Ramos (cell line): Measurements from ENCODE around the gene TTLL10.
"Not testable (repeated sequence)": the region's sequence is repeated elsewhere in the genome, so short reads cannot be mapped to it uniquely, and the experiment has no call there.

Experiments used
- in situ Hi-C: fragments of 300-500 bp; cut with MboI; formaldehyde crosslinking; loops from one replicate; pipeline ENCODE4 v1.14.3; 2022; ENCODE audit warnings: low sequenced_read_pairs; ENCODE audit not compliant: unreplicated experiment

Gene TTLL10

GRCh38 chr1:1168451-1169411, 4.9 kb upstream of the TTLL10 start:
- in situ Hi-C loops: no loop called here

GRCh38 chr1:1169429-1170214, 4.1 kb upstream of the TTLL10 start:
- in situ Hi-C loops: no loop called here

- in situ Hi-C loops: no loop called here
These were observed 3.2 kb upstream of the TTLL10 start for GRCh38 chr1:1170215-1171091.

DNA sequence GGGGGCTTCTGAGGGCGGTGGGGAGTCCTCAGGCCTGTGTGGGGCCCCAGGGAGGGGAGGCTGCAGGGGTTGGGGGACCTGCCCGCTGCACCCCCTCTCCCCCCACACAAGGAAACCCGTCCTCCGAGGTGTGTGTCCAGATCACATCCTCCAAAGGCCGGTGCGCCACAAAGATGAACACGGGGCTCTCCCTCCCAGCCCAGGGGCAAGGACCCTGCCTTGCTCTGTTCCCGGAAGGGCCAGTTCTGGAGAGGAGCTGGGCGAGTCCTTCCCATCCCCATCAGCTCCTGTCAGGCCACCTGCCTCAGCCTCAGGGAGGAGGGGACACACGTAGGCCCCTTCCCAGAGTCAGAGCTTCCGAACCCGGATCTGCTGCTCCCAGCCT, 2.5 kb upstream of the TTLL10 start:
- in situ Hi-C loops: no loop called here

DNA sequence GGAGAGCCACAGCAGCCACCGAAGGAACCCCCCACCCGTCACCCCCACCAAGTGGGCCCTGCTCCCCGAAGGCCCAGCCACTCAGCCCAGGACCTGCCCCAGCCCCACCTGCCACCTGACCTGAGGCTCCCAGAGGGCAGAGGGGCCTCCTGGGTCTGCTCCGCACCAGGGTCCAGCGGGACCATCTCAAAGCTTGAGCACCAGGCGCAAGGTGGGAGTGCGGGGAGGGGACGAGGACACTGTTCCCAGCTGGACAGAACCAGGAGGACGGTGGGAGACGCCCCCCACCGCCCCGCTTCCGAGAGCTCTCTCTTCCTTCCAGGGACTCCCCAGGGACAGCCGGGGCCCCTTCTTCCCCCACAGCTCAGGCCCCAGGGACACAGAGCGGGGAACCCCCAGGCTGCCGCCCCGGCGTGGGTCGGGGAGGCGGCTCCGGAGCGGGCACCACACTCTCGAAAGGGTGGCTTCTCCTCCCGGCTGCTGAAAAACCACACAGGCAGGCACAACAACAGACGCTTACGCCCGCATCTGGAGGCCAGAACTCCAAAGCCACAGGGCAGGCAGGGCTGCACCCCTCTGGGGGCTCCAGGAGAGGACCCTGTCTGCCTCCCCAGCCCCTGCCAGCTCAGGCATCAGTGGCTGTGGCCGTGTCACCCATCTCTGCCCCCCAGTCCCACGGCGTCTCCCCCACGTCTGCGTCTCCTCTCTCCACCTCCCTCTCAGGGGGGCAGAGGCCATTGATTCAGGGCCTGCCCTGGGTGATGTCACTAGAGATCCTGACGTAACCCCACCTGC, 1.9 kb upstream of the TTLL10 start:
- in situ Hi-C loops: no loop called here

DNA sequence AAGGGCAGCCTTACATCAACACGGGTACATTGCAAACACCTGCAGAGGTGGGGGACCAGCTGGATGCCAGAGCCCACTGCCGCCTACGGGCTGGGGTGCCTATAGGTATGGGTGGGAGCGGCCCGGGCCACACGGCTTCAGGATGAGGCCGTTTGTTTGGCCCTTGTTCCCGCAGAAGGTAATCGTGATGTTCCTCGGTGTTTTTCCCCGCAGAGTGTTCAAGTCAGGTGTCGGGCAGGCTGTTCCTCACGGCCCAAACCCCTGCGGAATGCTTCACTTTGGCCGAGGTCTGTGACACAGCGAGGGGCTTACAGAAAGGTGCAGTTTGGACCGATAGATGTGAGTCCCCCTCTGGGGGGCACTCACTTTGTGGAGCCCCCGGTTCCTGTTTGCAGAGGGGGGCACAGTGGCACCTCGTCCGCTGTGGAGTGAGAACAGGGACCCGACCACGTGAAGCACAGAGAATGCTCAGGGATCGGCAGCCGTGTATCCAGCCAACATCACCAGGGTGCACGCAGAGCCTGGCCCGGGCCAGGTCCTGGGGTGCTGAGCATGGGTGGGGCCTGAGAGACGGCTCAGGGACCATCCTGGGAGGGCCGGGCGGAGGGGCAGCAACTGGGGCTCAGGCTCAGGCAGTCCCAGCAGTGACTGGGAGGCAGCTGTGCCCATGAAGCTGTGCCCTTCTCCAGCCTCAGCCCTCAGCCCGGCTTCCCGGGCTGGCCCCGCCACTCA, 453 bp upstream of the TTLL10 start:
- in situ Hi-C loops: no loop called here

DNA sequence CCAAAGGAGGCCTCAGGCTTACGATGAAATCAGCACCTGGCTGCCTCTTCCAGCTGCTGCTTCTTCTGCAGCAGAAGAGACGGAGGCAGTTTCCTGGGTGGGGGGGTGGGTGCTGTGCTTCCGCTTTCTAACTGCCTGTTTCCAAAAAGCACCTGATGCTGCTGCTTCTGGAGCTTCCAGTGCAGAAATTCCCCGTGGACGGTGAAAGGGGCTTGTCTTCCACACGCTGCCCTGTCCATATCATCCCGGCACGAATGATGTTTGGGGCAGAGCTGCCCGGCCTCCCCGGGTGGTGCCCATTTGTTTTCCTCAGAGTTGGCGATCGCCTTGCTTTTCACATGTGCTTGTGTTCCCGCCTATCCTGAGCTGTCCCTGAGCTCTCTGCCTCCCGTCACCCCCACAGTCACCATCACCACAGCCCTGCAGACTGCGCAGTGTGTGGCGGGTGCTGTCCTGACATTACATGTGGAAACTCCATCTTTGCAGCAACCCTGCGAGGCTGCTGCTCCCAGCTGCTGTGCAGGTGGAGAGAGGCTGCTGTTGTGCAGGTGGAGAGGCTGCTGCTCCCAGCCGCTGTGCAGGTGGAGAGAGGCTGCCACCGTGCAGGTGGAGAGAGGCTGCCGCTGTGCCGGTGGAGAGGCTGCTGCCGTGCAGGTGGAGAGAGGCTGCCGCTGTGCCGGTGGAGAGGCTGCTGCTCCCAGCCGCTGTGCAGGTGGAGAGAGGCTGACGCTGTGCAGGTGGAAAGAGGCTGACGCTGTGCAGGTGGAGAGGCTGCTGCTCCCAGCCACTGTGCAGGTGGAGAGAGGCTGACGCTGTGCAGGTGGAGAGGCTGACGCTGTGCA, 1.8 kb downstream of the TTLL10 start:
- in situ Hi-C loops: no loop called here

GRCh38 chr1:1176063-1176761, 2.5 kb downstream of the TTLL10 start:
- in situ Hi-C loops: not testable (repeated sequence)

DNA sequence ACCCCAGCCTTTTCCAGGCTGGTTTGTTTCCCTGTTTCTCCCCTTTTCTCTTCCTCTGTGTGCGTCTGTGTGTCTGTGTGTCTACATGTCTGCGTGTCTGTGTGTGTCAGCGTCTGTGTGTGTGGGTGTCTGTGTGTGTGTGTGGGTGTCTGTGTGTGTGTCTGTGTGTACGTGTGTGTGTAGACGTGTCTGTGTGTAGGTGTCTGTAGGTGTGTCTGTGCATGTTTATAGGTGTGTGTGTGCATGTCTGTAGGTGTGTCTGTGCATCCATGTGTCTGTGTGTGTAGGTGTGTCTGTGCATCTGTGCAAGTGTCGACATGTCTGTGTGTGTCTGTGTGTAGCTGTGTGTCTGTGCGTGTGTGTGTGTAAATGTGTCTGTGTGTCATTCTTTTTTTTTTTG, 3.3 kb downstream of the TTLL10 start:
- in situ Hi-C loops: no loop called here

GRCh38 chr1:1177452-1178206, 3.9 kb downstream of the TTLL10 start:
- in situ Hi-C loops: no loop called here

DNA sequence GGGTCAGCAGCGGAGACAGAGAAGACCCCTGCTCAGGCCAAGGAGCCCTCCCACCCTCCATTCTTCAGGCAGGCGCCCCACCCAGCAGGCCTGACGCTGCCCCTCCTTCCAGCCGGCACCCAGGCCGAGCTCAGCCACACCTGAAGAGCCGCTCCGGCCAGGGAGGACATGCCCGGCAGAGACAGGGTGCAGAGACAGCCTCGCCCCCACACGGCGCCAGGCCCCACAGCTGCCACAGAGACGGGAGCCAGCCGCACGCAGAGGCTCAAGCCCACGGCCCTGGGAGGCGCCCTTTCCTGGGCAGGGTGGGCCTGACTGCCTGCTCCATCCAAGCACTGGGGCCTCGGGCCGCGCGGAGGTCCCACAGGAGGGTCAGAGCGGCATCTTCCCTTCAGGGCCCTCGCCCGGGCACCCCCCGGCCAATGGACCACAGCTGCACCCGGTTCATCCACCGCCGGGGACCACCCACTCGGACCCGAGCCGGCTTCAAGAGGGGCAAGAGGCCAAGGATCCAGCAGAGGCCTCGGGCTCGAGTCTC, 5.2 kb downstream of the TTLL10 start:
- in situ Hi-C loops: no loop called here

- in situ Hi-C loops: no loop called here
These were observed 5.8 kb downstream of the TTLL10 start for GRCh38 chr1:1179346-1179982.

GRCh38 chr1:1179983-1180861, 6.5 kb downstream of the TTLL10 start:
- in situ Hi-C loops: no loop called here

DNA sequence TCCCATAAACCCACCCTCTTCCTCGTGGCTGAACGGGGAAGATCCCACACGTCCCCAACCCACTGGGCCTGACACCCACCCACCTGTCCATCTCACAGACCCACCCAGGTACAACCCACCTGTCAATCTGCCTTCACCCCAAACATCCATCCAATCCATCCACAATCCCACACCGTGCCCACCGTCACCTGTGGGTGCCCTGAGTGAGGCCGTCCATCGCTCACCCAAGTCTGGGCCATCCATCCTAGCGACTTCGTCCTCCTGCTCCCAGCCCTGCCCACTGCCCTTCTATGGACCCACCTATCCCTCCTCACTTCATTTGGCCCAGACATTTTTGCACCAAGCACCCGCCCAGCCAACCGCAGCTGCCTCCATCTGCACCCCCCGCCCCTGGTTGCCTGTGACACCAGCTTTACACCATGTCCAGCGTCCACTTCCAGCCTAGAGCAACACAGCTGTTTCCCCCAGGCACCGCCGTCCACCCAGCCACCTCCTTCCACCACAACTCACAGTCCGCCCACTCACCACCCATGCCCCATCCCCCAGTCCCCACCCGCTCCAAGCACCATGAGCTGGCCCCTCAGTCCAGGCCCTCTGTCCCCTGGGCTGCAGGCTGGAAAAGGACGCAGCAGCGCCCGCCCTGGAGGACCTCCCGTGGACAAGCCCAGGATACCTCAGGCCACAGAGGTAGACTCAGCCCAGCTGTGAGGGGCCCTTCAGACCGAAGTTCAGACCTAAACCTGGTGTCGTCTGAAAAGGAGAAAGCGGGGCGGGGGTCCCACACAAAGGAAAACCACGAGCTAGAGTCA, 7.7 kb downstream of the TTLL10 start:
- in situ Hi-C loops: no loop called here
